Hepatocyte (in vitro differentiated cells): ENCODE data around the gene ERO1B.

ENCODE experiments used
- EZH2 ChIP-seq: fragments of 200-600 bp; sonication (generic); IDR thresholded peaks from 2 replicates; pipeline ENCODE4 v1.6.1; 2016; ENCODE audit warnings: antibody characterized with exemption, mild to moderate bottlenecking, borderline replicate concordance
- EZH2phosphoT487 ChIP-seq: fragments of 200-600 bp; sonication (generic); IDR thresholded peaks from one replicate; pipeline ENCODE4 v1.6.1; 2018; ENCODE audit warnings: antibody characterized with exemption, mild to moderate bottlenecking, low read depth, moderate library complexity; ENCODE audit not compliant: unreplicated experiment, severe bottlenecking
- TF ChIP-seq, protein P1 (sequence below): fragments of 200-600 bp; sonication (generic); IDR thresholded peaks from 2 replicates; pipeline ENCODE4 v1.5.1; 2016; ENCODE audit warnings: antibody characterized with exemption, mild to moderate bottlenecking; ENCODE audit not compliant: poor library complexity

DNA sequence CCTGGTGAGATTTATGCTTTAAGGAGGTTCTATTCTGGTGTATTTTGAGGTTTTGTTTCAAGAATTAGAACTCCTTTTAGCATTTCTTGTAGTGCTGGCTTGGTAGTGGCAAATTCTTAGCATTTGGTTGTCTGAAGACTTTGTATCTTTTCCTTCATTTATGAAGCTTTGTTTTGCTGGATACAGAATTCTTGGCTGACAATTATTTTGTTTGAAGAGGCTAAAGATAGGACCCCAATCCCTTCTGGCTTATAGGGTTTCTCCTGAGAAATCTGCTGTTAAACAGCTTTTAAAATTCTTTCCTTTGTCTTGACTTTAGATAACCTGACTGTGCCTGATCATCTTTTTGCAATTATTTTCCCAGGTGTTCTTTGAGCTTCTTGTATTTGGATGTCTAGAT is 80.8 kb downstream of the ERO1B start:
- TF ChIP-seq, protein P1, sequence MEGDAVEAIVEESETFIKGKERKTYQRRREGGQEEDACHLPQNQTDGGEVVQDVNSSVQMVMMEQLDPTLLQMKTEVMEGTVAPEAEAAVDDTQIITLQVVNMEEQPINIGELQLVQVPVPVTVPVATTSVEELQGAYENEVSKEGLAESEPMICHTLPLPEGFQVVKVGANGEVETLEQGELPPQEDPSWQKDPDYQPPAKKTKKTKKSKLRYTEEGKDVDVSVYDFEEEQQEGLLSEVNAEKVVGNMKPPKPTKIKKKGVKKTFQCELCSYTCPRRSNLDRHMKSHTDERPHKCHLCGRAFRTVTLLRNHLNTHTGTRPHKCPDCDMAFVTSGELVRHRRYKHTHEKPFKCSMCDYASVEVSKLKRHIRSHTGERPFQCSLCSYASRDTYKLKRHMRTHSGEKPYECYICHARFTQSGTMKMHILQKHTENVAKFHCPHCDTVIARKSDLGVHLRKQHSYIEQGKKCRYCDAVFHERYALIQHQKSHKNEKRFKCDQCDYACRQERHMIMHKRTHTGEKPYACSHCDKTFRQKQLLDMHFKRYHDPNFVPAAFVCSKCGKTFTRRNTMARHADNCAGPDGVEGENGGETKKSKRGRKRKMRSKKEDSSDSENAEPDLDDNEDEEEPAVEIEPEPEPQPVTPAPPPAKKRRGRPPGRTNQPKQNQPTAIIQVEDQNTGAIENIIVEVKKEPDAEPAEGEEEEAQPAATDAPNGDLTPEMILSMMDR, result no peak
- TF ChIP-seq EZH2 (no peak), EZH2phosphoT487 (no peak)
